GM12878 (cell line): ENCODE data around the gene POLR3E. TPM values are rescaled to one million over a fixed set of nuclear protein-coding genes. Genes with fewer than 3 reads are reported as not detected.

Source experiments
- BCL11A ChIP-seq: IDR thresholded peaks from 2 replicates; pipeline ENCODE4 v1.6.1; 2011; ENCODE audit warnings: low read depth, low read length
- BMI1 ChIP-seq: fragments of 450-650 bp; IDR thresholded peaks from 2 replicates; pipeline ENCODE4 v1.6.1; 2016; ENCODE audit warnings: mild to moderate bottlenecking, moderate library complexity, borderline replicate concordance
- CBFB ChIP-seq: IDR thresholded peaks from 2 replicates; pipeline ENCODE4 v1.6.1; 2016; ENCODE audit warnings: antibody characterized with exemption, low read depth
- CBX3 ChIP-seq: fragments of 200-600 bp; sonication (generic); IDR thresholded peaks from 2 replicates; pipeline ENCODE4 v1.6.1; 2016; ENCODE audit warnings: low read depth, borderline replicate concordance
- CREM ChIP-seq: IDR thresholded peaks from 2 replicates; pipeline ENCODE4 v1.6.1; 2014; ENCODE audit warnings: antibody characterized with exemption, low read depth
- DPF2 ChIP-seq: fragments of 450-650 bp; IDR thresholded peaks from 2 replicates; pipeline ENCODE4 v1.6.1; 2017; ENCODE audit warnings: mild to moderate bottlenecking
- EZH2 ChIP-seq: IDR thresholded peaks from 2 replicates; pipeline ENCODE4 v1.6.1; 2012; ENCODE audit warnings: low read depth, mild to moderate bottlenecking, control low read depth, inconsistent platforms, low read length, borderline replicate concordance; ENCODE audit not compliant: control insufficient read depth
- IRF4 ChIP-seq: IDR thresholded peaks from 2 replicates; pipeline ENCODE4 v1.6.1; 2011; ENCODE audit warnings: low read depth, low read length
- SMARCA5 ChIP-seq: fragments of 450-650 bp; IDR thresholded peaks from 2 replicates; pipeline ENCODE4 v1.6.1; 2017; ENCODE audit warnings: mild to moderate bottlenecking
- SMC3 ChIP-seq: IDR thresholded peaks from 2 replicates; pipeline ENCODE4 v1.6.1; 2011; ENCODE audit warnings: low read length, improper control_type of control experiment, borderline replicate concordance
- SUZ12 ChIP-seq: fragments of 200-600 bp; sonication (generic); IDR thresholded peaks from one replicate; pipeline ENCODE4 v1.6.1; 2018; ENCODE audit warnings: antibody characterized with exemption, mild to moderate bottlenecking; ENCODE audit not compliant: unreplicated experiment
- TARDBP ChIP-seq: IDR thresholded peaks from 2 replicates; pipeline ENCODE4 v1.6.1; 2016; ENCODE audit warnings: borderline replicate concordance
- TCF3 ChIP-seq: IDR thresholded peaks from 2 replicates; pipeline ENCODE4 v1.6.1; 2012; ENCODE audit warnings: low read depth, mild to moderate bottlenecking, low read length, borderline replicate concordance; ENCODE audit not compliant: insufficient read depth
- TCF7 ChIP-seq: IDR thresholded peaks from 2 replicates; pipeline ENCODE4 v1.6.1; 2014; ENCODE audit warnings: antibody characterized with exemption, borderline replicate concordance
- ZNF217 ChIP-seq: fragments of 450-650 bp; IDR thresholded peaks from 2 replicates; pipeline ENCODE4 v1.6.1; 2017; ENCODE audit warnings: antibody characterized with exemption, mild to moderate bottlenecking
- ZNF384 ChIP-seq: IDR thresholded peaks from 2 replicates; pipeline ENCODE4 v1.6.1; 2012; ENCODE audit warnings: low read depth, mild to moderate bottlenecking, low read length, improper control_type of control experiment, borderline replicate concordance
- polyA plus RNA-seq, 11 experiments: library from polyadenylated mRNA; depleted of rRNA in 4 of 11; unstranded in 6 of 11; stranded (reverse) in 5 of 11; fragments of >200 nt; fragmentation: Nextera tagmentation in 4 of 11; fragmentation: Illumina TruSeq in 1 of 11; extraction: Ambion mirVana in 4 of 11; extraction: Trizol in 1 of 11; gene quantifications; 1 replicate in 1 of 11; 2 replicates in 10 of 11; pipeline versions ENCODE4 v1.2.1 to v1.2.3, GENCODE V29; 2011 to 2016; ENCODE audit warnings: inconsistent platforms in 2 of 11, missing spikeins in 2 of 11, low read depth in 1 of 11
- total RNA-seq, 4 experiments: library from RNA; depleted of rRNA in 3 of 4; stranded (reverse); fragments of >200 nt in 3 of 4; fragmentation: Illumina TruSeq in 1 of 4; extraction: Trizol in 1 of 4; gene quantifications; 2 replicates each; pipeline versions ENCODE4 v1.2.1 to v1.2.3, GENCODE V29; 2013 to 2021
- TF ChIP-seq, protein P1 (sequence below): fragments of 450-650 bp; formaldehyde crosslinking; IDR thresholded peaks from 2 replicates; pipeline ENCODE4 v1.5.0; 2022; ENCODE audit warnings: mild to moderate bottlenecking, missing genetic modification characterization
- TF ChIP-seq, protein P2 (sequence below): fragments of 150-350 bp; IDR thresholded peaks from 2 replicates; pipeline ENCODE4 v1.6.1; 2014; ENCODE audit warnings: mild to moderate bottlenecking, low read depth, low read length
- TF ChIP-seq, protein P3 (sequence below): fragments of 450-650 bp; formaldehyde crosslinking; IDR thresholded peaks from 2 replicates; pipeline ENCODE4 v1.4.0; 2022; ENCODE audit warnings: mild to moderate bottlenecking, moderate library complexity
- TF ChIP-seq, protein P4 (sequence below): fragments of 450-650 bp; IDR thresholded peaks from 2 replicates; pipeline ENCODE4 v1.6.1; 2016; ENCODE audit warnings: mild to moderate bottlenecking

POLR3E gene
- total and polyA plus RNA-seq, 10 of the 15 experiments (the other 5 are each of a cell fraction or from before 2014, with no cell fraction given): 11.1 to 79.5 (median 39.7) TPM

DNA sequence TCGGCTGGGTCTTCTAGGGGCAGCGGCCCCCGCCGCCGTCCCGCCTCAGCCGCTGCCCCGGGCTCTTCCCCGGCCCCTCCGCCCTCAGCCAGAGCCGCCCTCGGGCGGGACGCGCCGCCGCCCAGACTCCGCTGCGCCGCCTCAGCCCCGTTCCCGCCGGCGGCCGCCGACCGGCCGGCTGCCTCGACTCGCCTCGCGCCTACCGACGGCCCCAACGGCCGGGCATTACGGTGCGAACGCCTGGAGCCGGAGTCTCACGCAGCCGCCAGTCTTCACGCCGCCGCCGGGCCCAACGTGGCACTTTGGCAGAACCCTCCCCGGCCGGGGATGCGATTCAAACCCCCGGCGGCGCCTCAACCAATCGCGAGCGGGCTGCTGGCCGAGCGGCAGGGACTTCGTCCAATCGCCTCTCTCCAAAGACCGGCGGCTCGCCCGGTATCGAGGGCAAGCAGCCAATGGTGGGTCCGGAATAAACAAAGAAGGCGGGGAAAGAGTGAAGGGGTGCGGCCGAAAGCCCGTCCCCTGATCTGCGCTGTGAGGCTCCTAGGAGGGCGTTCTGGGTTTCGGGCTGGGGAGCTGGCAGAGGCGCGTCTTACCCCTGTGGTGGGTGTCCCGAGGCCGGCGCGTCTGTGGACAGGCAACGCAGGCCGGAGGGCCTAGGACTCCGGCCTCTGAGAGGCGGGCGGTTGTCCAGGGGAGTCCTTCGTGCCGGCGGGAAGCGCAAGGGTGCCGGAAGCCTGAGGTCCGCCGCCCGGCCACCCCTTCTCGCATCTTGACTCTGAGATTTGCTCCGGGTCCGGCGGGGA lies 77.3 kb downstream of the POLR3E start, which contains the start of gene CDR2 (continued):
- TF ChIP-seq TCF3 (0 out of 2 replicates have a peak, but pooled peaks have one; percentile 44), DPF2 (peak; percentile 99), CREM (0 out of 2 replicates have a peak, but pooled peaks have one; percentile 40), SUZ12 (no peak), BMI1 (no peak), TARDBP (no peak), IRF4 (no peak), ZNF217 (no peak; the same call in 1 of the 2 replicates), BCL11A (no peak), ZNF384 (no peak), EZH2 (no peak), TCF7 (no peak), CBX3 (no peak), SMARCA5 (no peak), CBFB (no peak), SMC3 (no peak)
- TF ChIP-seq, protein P1, sequence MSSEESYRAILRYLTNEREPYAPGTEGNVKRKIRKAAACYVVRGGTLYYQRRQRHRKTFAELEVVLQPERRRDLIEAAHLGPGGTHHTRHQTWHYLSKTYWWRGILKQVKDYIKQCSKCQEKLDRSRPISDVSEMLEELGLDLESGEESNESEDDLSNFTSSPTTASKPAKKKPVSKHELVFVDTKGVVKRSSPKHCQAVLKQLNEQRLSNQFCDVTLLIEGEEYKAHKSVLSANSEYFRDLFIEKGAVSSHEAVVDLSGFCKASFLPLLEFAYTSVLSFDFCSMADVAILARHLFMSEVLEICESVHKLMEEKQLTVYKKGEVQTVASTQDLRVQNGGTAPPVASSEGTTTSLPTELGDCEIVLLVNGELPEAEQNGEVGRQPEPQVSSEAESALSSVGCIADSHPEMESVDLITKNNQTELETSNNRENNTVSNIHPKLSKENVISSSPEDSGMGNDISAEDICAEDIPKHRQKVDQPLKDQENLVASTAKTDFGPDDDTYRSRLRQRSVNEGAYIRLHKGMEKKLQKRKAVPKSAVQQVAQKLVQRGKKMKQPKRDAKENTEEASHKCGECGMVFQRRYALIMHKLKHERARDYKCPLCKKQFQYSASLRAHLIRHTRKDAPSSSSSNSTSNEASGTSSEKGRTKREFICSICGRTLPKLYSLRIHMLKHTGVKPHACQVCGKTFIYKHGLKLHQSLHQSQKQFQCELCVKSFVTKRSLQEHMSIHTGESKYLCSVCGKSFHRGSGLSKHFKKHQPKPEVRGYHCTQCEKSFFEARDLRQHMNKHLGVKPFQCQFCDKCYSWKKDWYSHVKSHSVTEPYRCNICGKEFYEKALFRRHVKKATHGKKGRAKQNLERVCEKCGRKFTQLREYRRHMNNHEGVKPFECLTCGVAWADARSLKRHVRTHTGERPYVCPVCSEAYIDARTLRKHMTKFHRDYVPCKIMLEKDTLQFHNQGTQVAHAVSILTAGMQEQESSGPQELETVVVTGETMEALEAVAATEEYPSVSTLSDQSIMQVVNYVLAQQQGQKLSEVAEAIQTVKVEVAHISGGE: no peak
- TF ChIP-seq, protein P2, sequence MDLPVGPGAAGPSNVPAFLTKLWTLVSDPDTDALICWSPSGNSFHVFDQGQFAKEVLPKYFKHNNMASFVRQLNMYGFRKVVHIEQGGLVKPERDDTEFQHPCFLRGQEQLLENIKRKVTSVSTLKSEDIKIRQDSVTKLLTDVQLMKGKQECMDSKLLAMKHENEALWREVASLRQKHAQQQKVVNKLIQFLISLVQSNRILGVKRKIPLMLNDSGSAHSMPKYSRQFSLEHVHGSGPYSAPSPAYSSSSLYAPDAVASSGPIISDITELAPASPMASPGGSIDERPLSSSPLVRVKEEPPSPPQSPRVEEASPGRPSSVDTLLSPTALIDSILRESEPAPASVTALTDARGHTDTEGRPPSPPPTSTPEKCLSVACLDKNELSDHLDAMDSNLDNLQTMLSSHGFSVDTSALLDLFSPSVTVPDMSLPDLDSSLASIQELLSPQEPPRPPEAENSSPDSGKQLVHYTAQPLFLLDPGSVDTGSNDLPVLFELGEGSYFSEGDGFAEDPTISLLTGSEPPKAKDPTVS: no peak
- TF ChIP-seq, protein P3, sequence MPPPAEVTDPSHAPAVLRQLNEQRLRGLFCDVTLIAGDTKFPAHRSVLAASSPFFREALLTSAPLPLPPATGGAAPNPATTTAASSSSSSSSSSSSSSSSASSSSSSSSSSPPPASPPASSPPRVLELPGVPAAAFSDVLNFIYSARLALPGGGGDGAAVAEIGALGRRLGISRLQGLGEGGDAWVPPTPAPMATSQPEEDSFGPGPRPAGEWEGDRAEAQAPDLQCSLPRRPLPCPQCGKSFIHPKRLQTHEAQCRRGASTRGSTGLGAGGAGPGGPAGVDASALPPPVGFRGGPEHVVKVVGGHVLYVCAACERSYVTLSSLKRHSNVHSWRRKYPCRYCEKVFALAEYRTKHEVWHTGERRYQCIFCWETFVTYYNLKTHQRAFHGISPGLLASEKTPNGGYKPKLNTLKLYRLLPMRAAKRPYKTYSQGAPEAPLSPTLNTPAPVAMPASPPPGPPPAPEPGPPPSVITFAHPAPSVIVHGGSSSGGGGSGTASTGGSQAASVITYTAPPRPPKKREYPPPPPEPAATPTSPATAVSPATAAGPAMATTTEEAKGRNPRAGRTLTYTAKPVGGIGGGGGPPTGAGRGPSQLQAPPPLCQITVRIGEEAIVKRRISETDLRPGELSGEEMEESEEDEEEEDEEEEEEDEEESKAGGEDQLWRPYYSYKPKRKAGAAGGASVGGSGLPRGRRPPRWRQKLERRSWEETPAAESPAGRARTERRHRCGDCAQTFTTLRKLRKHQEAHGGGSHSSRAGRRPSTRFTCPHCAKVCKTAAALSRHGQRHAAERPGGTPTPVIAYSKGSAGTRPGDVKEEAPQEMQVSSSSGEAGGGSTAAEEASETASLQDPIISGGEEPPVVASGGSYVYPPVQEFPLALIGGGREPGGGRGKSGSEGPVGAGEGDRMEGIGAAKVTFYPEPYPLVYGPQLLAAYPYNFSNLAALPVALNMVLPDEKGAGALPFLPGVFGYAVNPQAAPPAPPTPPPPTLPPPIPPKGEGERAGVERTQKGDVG (CRISPR knock-in tag): no peak
- TF ChIP-seq, protein P4, sequence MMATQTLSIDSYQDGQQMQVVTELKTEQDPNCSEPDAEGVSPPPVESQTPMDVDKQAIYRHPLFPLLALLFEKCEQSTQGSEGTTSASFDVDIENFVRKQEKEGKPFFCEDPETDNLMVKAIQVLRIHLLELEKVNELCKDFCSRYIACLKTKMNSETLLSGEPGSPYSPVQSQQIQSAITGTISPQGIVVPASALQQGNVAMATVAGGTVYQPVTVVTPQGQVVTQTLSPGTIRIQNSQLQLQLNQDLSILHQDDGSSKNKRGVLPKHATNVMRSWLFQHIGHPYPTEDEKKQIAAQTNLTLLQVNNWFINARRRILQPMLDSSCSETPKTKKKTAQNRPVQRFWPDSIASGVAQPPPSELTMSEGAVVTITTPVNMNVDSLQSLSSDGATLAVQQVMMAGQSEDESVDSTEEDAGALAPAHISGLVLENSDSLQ: peak; percentile 100
